ENCODE results near the gene SNCA.

GRCh38 chr4:89855236-89855635 lies 18.3 kb upstream of the SNCA start:
- TF ChIP-seq CTCF (IDR thresholded peaks at IDR 0.05) (no peak), SIN3A (IDR thresholded peaks at IDR 0.05; ENCODE audit: borderline replicate concordance, insufficient read depth, low read depth, low read length) (no peak)

Measured in Panc1 (cell line).